GM23248 (cell line): ENCODE data around the gene ARHGAP11B.
"Not testable (repeated sequence)": the region's sequence is repeated elsewhere in the genome, so short reads cannot be mapped to it uniquely, and the experiment has no call there.

ENCODE experiments used
- EZH2 ChIP-seq: fragments of 200-600 bp; sonication (generic); IDR thresholded peaks from 2 replicates; pipeline ENCODE4 v1.6.1; 2018; ENCODE audit warnings: antibody characterized with exemption, mild to moderate bottlenecking; ENCODE audit not compliant: insufficient read depth, poor library complexity, severe bottlenecking
- EZH2phosphoT487 ChIP-seq: fragments of 200-600 bp; sonication (generic); IDR thresholded peaks from 2 replicates; pipeline ENCODE4 v1.6.1; 2018; ENCODE audit warnings: antibody characterized with exemption, moderate library complexity, mild to moderate bottlenecking, low read depth; ENCODE audit not compliant: insufficient read depth

DNA sequence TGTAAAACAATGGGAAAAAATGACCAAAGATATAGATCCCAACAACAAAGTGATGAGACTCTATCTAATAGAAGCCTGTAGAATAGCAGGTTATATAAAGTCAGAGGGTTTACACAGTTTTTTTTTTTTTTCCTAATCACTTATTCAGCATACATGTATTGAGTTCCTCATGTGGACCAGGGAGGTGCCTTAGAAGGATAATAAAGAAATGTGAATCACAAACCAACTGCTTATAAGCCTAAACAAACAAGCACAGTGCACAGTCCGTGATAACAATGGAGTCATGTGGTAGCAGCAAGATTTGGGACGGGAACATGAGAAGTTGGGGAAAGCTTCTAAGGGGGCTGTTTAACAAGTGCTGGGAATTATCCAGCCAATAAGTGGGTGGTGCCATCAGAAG is 60.7 kb downstream of the ARHGAP11B start:
- not testable (repeated sequence) for TF ChIP-seq EZH2phosphoT487, EZH2
